CD14-positive monocyte (primary cell): ENCODE measurements around the gene UBC. TPM values are rescaled to one million over a fixed set of nuclear protein-coding genes. Genes with fewer than 3 reads are reported as not detected.

ENCODE experiments used
- DNase-seq, 3 donors: peaks; one replicate each; pipeline ENCODE4 v3.0.0-alpha.2; 2011 to 2022
- H2AFZ ChIP-seq: 2 replicates; pipeline ENCODE4 v1.6.0; 2012; ENCODE audit warnings: mild to moderate bottlenecking, low read depth, low read length, inconsistent platforms; ENCODE audit not compliant: insufficient read depth, poor library complexity, severe bottlenecking
- H3K27ac ChIP-seq, 2 donors: 1 replicate in 1 of 2; 2 replicates in 1 of 2; pipeline ENCODE4 v1.5.1; 2012 to 2013; ENCODE audit warnings: low read length in 2 of 2, control low read depth in 1 of 2, inconsistent platforms in 1 of 2, low read depth in 1 of 2, mild to moderate bottlenecking in 1 of 2
- H3K27me3 ChIP-seq, 2 donors: one replicate each; pipeline versions ENCODE4 v1.6.0 to v1.6.1; 2011 to 2013; ENCODE audit warnings: low read length in 2 of 2; ENCODE audit not compliant: control insufficient read depth in 2 of 2, insufficient read depth in 2 of 2
- H3K36me3 ChIP-seq, 2 donors: replicated peaks in 1 of 2; 1 replicate in 1 of 2; 2 replicates in 1 of 2; pipeline versions ENCODE4 v1.5.1 to v1.6.1; 2012 to 2013; ENCODE audit warnings: low read length in 2 of 2, control low read depth in 1 of 2, inconsistent platforms in 1 of 2, mild to moderate bottlenecking in 1 of 2; ENCODE audit not compliant: insufficient read depth in 2 of 2, control insufficient read depth in 1 of 2
- H3K4me1 ChIP-seq, 2 donors: 1 replicate in 1 of 2; 2 replicates in 1 of 2; pipeline versions ENCODE4 v1.5.1 to v1.6.1; 2012 to 2013; ENCODE audit warnings: low read length in 2 of 2, control low read depth in 1 of 2, inconsistent platforms in 1 of 2, mild to moderate bottlenecking in 1 of 2, moderate library complexity in 1 of 2; ENCODE audit not compliant: insufficient read depth in 2 of 2, control insufficient read depth in 1 of 2
- H3K4me2 ChIP-seq: replicated peaks from 2 replicates; pipeline ENCODE3; 2012; ENCODE audit warnings: low read length, moderate library complexity, mild to moderate bottlenecking; ENCODE audit not compliant: poor library complexity, severe bottlenecking; ENCODE audit errors: extremely low read depth
- H3K4me3 ChIP-seq, 3 experiments: fragments of 200-600 bp in 1 of 3; sonication (generic) in 1 of 3; replicated peaks in 1 of 3; 1 replicate in 2 of 3; 2 replicates in 1 of 3; pipeline ENCODE4 v1.5.1; 2011 to 2013; ENCODE audit warnings: low read length in 3 of 3, mild to moderate bottlenecking in 3 of 3, control low read depth in 2 of 3, low read depth in 2 of 3, inconsistent platforms in 1 of 3, moderate library complexity in 1 of 3
- H3K79me2 ChIP-seq: 2 replicates; pipeline ENCODE4 v1.6.0; 2012; ENCODE audit warnings: mild to moderate bottlenecking, control low read depth, inconsistent platforms, low read length, moderate library complexity; ENCODE audit not compliant: insufficient read depth
- H3K9ac ChIP-seq: 2 replicates; pipeline ENCODE4 v1.6.0; 2017; ENCODE audit warnings: low read length, mild to moderate bottlenecking; ENCODE audit not compliant: insufficient read depth, poor library complexity, severe bottlenecking
- H3K9me3 ChIP-seq, 2 donors: replicated peaks in 1 of 2; 1 replicate in 1 of 2; 2 replicates in 1 of 2; pipeline versions ENCODE4 v1.5.1 to v1.6.1; 2012 to 2013; ENCODE audit warnings: low read length in 2 of 2, control low read depth in 1 of 2; ENCODE audit not compliant: control insufficient read depth in 1 of 2, insufficient read depth in 1 of 2
- H4K20me1 ChIP-seq: 2 replicates; pipeline ENCODE4 v1.6.0; 2012; ENCODE audit warnings: mild to moderate bottlenecking, low read length, control low read depth, moderate library complexity; ENCODE audit not compliant: insufficient read depth
- H3K27ac Mint-ChIP-seq, 7 donors: one replicate each; pipeline ENCODE4 v1.8.0; 2020; ENCODE audit warnings: mild to moderate bottlenecking in 7 of 7, mixed read lengths in 7 of 7, moderate library complexity in 6 of 7, inconsistent platforms in 2 of 7
- H3K27me3 Mint-ChIP-seq, 3 donors: one replicate each; pipeline ENCODE4 v1.8.0; 2021 to 2022; ENCODE audit warnings: low read depth in 3 of 3, mild to moderate bottlenecking in 3 of 3, mixed read lengths in 3 of 3, moderate library complexity in 3 of 3, inconsistent platforms in 1 of 3
- H3K36me3 Mint-ChIP-seq, 2 donors: one replicate each; pipeline ENCODE4 v1.8.0; 2020; ENCODE audit warnings: mixed read lengths in 2 of 2, inconsistent platforms in 1 of 2, mild to moderate bottlenecking in 1 of 2
- H3K4me1 Mint-ChIP-seq: one replicate; pipeline ENCODE4 v1.8.0; 2020; ENCODE audit warnings: mild to moderate bottlenecking, mixed read lengths
- H3K4me3 Mint-ChIP-seq, 2 donors: one replicate each; pipeline ENCODE4 v1.8.0; 2020; ENCODE audit warnings: mild to moderate bottlenecking in 2 of 2, mixed read lengths in 2 of 2, moderate library complexity in 1 of 2
- H3K9me3 Mint-ChIP-seq, 7 donors: one replicate each; pipeline ENCODE4 v1.8.0; 2020 to 2022; ENCODE audit warnings: mixed read lengths in 7 of 7, mild to moderate bottlenecking in 6 of 7, moderate library complexity in 6 of 7, inconsistent platforms in 2 of 7
- WGBS: methylation state at CpG from one replicate; pipeline ENCODE4 v1.1.5; 2013; ENCODE audit warnings: missing lambda C conversion rate; ENCODE audit not compliant: insufficient coverage; 5-methylcytosine and 5-hydroxymethylcytosine counted together
- intact Hi-C, 2 donors: fragments of 100-400 bp; cut with micrococcal nuclease; formaldehyde crosslinking; loops; one replicate each; pipeline versions ENCODE4 v1.15.0 to v1.15.1; 2023
- polyA plus RNA-seq, 3 donors: library from polyadenylated mRNA; depleted of rRNA in 1 of 3; unstranded in 2 of 3; stranded (reverse) in 1 of 3; fragments of 300-500 nt in 2 of 3; fragments of >200 nt in 1 of 3; fragmentation: Illumina TruSeq in 2 of 3; gene quantifications; 1 replicate in 2 of 3; 2 replicates in 1 of 3; pipeline ENCODE4 v1.2.3, GENCODE V29; 2012 to 2021
- small RNA-seq: library from RNA; depleted of rRNA; stranded (forward); fragments of <200 nt; gene quantifications from one replicate; pipeline ENCODE3, GENCODE V24; 2012; ENCODE audit warnings: low read depth; ENCODE audit not compliant: insufficient read length
- TF ChIP-seq, protein P1 (sequence below): fragments of 200-600 bp; IDR thresholded peaks from one replicate; pipeline ENCODE4 v1.8.0; 2022; ENCODE audit warnings: antibody characterized with exemption, mild to moderate bottlenecking

The UBC gene
- polyA plus RNA-seq, 3 donors = 969 to 11,097 (median 1,385) TPM

DNA sequence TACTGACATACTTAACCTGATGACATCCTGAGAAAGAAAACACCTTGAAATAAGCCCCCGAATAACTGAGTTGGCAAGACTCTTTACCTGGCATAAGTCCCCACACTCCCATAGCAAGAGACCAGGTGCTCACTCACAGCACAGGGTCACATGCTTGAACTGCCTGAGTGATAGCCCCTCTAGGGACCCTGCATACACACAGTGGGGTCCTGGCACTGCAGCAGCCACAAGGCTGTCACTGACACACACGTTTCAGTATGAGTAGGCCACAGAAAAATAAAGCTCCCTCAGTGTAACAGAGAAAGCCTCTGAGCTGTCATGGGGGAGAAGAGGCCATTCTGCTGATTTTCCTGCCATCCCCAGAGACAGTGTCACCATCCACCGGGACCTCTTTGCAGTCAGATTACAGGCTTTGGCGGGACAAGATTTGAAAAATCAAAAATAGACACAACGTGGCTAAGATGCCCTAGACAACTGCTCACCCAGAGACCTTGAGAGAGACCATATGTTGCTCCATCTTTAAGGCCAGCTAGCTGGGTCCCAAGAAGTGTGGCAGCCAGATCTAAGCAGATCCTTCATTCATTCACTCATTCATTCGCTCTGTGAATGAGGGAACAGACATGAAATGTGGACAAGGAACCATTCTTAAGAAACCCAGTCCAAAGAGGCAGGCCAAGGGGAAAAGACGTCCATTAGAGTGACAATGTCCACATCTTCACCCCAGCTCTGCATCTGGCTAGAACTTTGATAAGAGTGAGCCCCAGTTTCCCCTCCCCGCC lies 52.4 kb downstream of the UBC start:
- Histone ChIP-seq H3K4me3 (peak overlapping the region in 1 of 3 experiments; percentile 86), H3K4me2 (peak overlapping the region; percentile 98), H3K9ac (no peak overlapping the region), H3K9me3 (no peaks in the 10 kb centered on the region), H2AFZ (no peak overlapping the region), H3K79me2 (peaks cover 18% of the 10 kb centered on the region), H4K20me1 (peaks cover 6% of the 10 kb centered on the region), H3K27me3 (no peaks in the 10 kb centered on the region), H3K27ac (no peak overlapping the region), H3K36me3 (no peaks in the 10 kb centered on the region), H3K4me1 (peaks cover 30 to 34% of the 10 kb centered on the region in 2 donors)
- 73% methylated on average over 4 of the region's 8 CpGs for WGBS
- peaks cover 0 to 6% (median 5%) of the 10 kb centered on the region in 3 donors for H3K27me3 Mint-ChIP-seq
- peak overlapping the region; percentile 83 to 91 for H3K4me3 Mint-ChIP-seq
- peaks cover 0 to 2% (median 0%) of the 10 kb centered on the region in 7 donors for H3K9me3 Mint-ChIP-seq
- H3K4me1 Mint-ChIP-seq = peaks cover 38% of the 10 kb centered on the region
- H3K27ac Mint-ChIP-seq = no peak overlapping the region
- intact Hi-C loops = no loop called here
- peaks cover 10 to 14% of the 10 kb centered on the region in 2 donors for H3K36me3 Mint-ChIP-seq
- no peak for DNase-seq
- TF ChIP-seq, protein P1, sequence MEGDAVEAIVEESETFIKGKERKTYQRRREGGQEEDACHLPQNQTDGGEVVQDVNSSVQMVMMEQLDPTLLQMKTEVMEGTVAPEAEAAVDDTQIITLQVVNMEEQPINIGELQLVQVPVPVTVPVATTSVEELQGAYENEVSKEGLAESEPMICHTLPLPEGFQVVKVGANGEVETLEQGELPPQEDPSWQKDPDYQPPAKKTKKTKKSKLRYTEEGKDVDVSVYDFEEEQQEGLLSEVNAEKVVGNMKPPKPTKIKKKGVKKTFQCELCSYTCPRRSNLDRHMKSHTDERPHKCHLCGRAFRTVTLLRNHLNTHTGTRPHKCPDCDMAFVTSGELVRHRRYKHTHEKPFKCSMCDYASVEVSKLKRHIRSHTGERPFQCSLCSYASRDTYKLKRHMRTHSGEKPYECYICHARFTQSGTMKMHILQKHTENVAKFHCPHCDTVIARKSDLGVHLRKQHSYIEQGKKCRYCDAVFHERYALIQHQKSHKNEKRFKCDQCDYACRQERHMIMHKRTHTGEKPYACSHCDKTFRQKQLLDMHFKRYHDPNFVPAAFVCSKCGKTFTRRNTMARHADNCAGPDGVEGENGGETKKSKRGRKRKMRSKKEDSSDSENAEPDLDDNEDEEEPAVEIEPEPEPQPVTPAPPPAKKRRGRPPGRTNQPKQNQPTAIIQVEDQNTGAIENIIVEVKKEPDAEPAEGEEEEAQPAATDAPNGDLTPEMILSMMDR = no peak

Small RNAs within 50 kb of the gene (small RNA-seq; reads per million reads assigned to genes)
- gene MIR5188 (not detected), gene RNU6-927P (not detected)

Other genes starting within 250 kb of the UBC start
- 10 to 100 TPM; 13.1 to 34.3 (median 15.2) TPM for gene SCARB1, start 50.8 kb downstream of the UBC start, polyA plus RNA-seq
- 10 to 100 TPM in 1 of 3 donors, 1 to 10 TPM in 2; 1.4 to 11.6 (median 1.8) TPM for gene DHX37, start 74.5 kb upstream of the UBC start, polyA plus RNA-seq
- 1 to 10 TPM; 4.4 to 6.9 (median 5.0) TPM for gene BRI3BP, start 79.0 kb upstream of the UBC start, polyA plus RNA-seq
- gene AACS, start 150.8 kb upstream of the UBC start, polyA plus RNA-seq = 1 to 10 TPM; 4.7 to 7.9 (median 5.1) TPM